ENCODE data around the gene ACADS. TPM values are rescaled to one million over a fixed set of nuclear protein-coding genes. Genes with fewer than 3 reads are reported as not detected.

Gene ACADS
- total RNA-seq, 4 donors from 2014 or later, result 21.3 to 37.1 (median 29.1) TPM

GRCh38 chr12:120735181-120735580, 9.6 kb downstream of the ACADS start:
- intact Hi-C loops (cut with DNase I; ENCODE audit: low total_unique reads), result no loop called here
- 67 to 75% methylated on average over 3 of the region's 3 CpGs for WGBS, 2 donors
- no peak overlapping the region for H3K4me3 ChIP-seq (ENCODE audit: low read depth, poor library complexity, severe bottlenecking)
- DNase-seq (ENCODE audit: low spot score in 2 of 2), result no peak
- TF ChIP-seq CTCF (IDR thresholded peaks at IDR 0.05), result no peak
- TF ChIP-seq POLR2A (IDR thresholded peaks at IDR 0.05), result no peak

GRCh38 chr12:120736404-120737331, 11.0 kb downstream of the ACADS start:
- no peak for TF ChIP-seq POLR2A (IDR thresholded peaks at IDR 0.05)
- TF ChIP-seq CTCF (IDR thresholded peaks at IDR 0.05), result no peak
- intact Hi-C loops (cut with DNase I; ENCODE audit: low total_unique reads), result no loop called here
- 92 to 94% methylated on average over 23 to 38 of the region's 38 CpGs for WGBS, 2 donors

GRCh38 chr12:120737557-120738251, 12.1 kb downstream of the ACADS start:
- TF ChIP-seq POLR2A (IDR thresholded peaks at IDR 0.05) (no peak), CTCF (IDR thresholded peaks at IDR 0.05) (no peak)

More at GRCh38 chr12:120736404-120737331, 11.0 kb downstream of the ACADS start:
- no peak for DNase-seq (ENCODE audit: low spot score in 2 of 2)
- H3K4me3 ChIP-seq (ENCODE audit: low read depth, poor library complexity, severe bottlenecking), result no peak overlapping the region

GRCh38 chr12:120738252-120739030, 12.8 kb downstream of the ACADS start:
- DNase-seq (ENCODE audit: low spot score in 2 of 2), result no peak
- intact Hi-C loops (cut with DNase I; ENCODE audit: low total_unique reads), result no loop called here
- WGBS, 2 donors, result 88 to 91% methylated on average over 25 to 26 of the region's 31 CpGs
- TF ChIP-seq CTCF (IDR thresholded peaks at IDR 0.05) (no peak), POLR2A (IDR thresholded peaks at IDR 0.05) (no peak)
- no peak overlapping the region for H3K4me3 ChIP-seq (ENCODE audit: low read depth, poor library complexity, severe bottlenecking)

More at GRCh38 chr12:120737557-120738251, 12.1 kb downstream of the ACADS start:
- DNase-seq (ENCODE audit: low spot score in 2 of 2), result no peak
- WGBS, 2 donors, result 85 to 91% methylated on average over 24 to 25 of the region's 25 CpGs
- intact Hi-C loops (cut with DNase I; ENCODE audit: low total_unique reads), result no loop called here
- H3K4me3 ChIP-seq (ENCODE audit: low read depth, poor library complexity, severe bottlenecking), result no peak overlapping the region

GRCh38 chr12:120739031-120739762, 13.6 kb downstream of the ACADS start:
- TF ChIP-seq CTCF (IDR thresholded peaks at IDR 0.05), result no peak
- TF ChIP-seq POLR2A (IDR thresholded peaks at IDR 0.05), result no peak
- 91 to 94% methylated on average over 37 to 38 of the region's 38 CpGs for WGBS, 2 donors
- DNase-seq (ENCODE audit: low spot score in 2 of 2), result no peak
- intact Hi-C loops (cut with DNase I; ENCODE audit: low total_unique reads), result no loop called here
- no peak overlapping the region for H3K4me3 ChIP-seq (ENCODE audit: low read depth, poor library complexity, severe bottlenecking)
